Measurements from ENCODE around the gene PRKG1.

DNA sequence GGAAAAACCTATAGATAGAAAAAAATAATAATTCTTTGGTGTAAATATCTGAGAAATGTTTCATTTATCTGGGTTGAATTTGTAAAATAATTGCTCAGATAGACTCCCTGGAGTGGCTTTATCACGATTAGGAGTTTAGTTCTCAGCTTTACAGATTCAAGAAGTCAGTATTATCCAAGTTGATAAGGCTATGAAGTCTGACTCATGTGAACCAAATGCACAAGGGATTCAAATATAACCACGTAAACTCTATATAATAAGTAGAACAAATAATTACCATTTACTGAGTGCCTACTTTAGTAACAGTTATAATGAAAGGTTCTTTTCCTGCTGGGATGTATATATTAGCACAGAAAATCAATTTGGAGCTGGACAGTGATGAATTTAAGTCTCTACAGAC, 290.4 kb downstream of the PRKG1 start:
- TF ChIP-seq, protein P1, sequence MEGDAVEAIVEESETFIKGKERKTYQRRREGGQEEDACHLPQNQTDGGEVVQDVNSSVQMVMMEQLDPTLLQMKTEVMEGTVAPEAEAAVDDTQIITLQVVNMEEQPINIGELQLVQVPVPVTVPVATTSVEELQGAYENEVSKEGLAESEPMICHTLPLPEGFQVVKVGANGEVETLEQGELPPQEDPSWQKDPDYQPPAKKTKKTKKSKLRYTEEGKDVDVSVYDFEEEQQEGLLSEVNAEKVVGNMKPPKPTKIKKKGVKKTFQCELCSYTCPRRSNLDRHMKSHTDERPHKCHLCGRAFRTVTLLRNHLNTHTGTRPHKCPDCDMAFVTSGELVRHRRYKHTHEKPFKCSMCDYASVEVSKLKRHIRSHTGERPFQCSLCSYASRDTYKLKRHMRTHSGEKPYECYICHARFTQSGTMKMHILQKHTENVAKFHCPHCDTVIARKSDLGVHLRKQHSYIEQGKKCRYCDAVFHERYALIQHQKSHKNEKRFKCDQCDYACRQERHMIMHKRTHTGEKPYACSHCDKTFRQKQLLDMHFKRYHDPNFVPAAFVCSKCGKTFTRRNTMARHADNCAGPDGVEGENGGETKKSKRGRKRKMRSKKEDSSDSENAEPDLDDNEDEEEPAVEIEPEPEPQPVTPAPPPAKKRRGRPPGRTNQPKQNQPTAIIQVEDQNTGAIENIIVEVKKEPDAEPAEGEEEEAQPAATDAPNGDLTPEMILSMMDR (conservative IDR thresholded peaks at IDR 0.05; ENCODE audit: low read depth, low read length) = no peak
- TF ChIP-seq MAFK (IDR thresholded peaks at IDR 0.05; ENCODE audit: low read depth, low read length) = no peak
- TF ChIP-seq POLR2A (IDR thresholded peaks at IDR 0.05; ENCODE audit: low read depth, low read length) = no peak
